ENCODE results near the gene ABR. TPM values are rescaled to one million over a fixed set of nuclear protein-coding genes. Genes with fewer than 3 reads are reported as not detected.

The ABR gene
- total and polyA plus RNA-seq, 2 of the 13 experiments (the other 11 are each of a cell fraction or from before 2014, with no cell fraction given) = 12.4 to 40.4 TPM

- TF ChIP-seq ZHX2 (IDR thresholded peaks at IDR 0.05; ENCODE audit: low read depth) (no peak), ZHX2 (CRISPR knock-in tag; IDR thresholded peaks at IDR 0.05; ENCODE audit: borderline replicate concordance) (no peak), ZMYM3 (CRISPR knock-in tag; IDR thresholded peaks at IDR 0.05) (no peak), NR2F1 (CRISPR knock-in tag; IDR thresholded peaks at IDR 0.05) (no peak), ZNF367 (CRISPR knock-in tag; IDR thresholded peaks at IDR 0.05; ENCODE audit: borderline replicate concordance) (no peak), TEF (CRISPR knock-in tag; IDR thresholded peaks at IDR 0.05) (no peak), GATAD1 (CRISPR knock-in tag; IDR thresholded peaks at IDR 0.05) (no peak), ZFP82 (CRISPR knock-in tag; IDR thresholded peaks at IDR 0.05; ENCODE audit: borderline replicate concordance) (no peak), NFE2L2 (IDR thresholded peaks at IDR 0.05; ENCODE audit: low read length) (no peak)
Measured at GRCh38 chr17:983921-984320, 195.9 kb downstream of the ABR start (continued).
